ENCODE results near the gene CXADR. TPM values are rescaled to one million over a fixed set of nuclear protein-coding genes. Genes with fewer than 3 reads are reported as not detected.
"Not testable (repeated sequence)": the region's sequence is repeated elsewhere in the genome, so short reads cannot be mapped to it uniquely, and the experiment has no call there.

The CXADR gene
- total RNA-seq, 1 donor = 2.0 TPM

- no peak for TF ChIP-seq CTCF (IDR thresholded peaks at IDR 0.05; ENCODE audit: insufficient read depth, low read length)
Observed at GRCh38 chr21:17501107-17502006, 11.5 kb upstream of the CXADR start.

GRCh38 chr21:17502985-17503384, 9.9 kb upstream of the CXADR start:
- DNase-seq (ENCODE audit: low read depth); H3K4me3 ChIP-seq (ENCODE audit: low read depth, low read length): not testable (repeated sequence)

More at GRCh38 chr21:17501107-17502006, 11.5 kb upstream of the CXADR start:
- DNase-seq (ENCODE audit: low read depth) = no peak
- no peak overlapping the region for H3K4me3 ChIP-seq (ENCODE audit: low read depth, low read length)

GRCh38 chr21:17506951-17507350, 5.9 kb upstream of the CXADR start:
- no peak overlapping the region for H3K4me3 ChIP-seq (ENCODE audit: low read depth, low read length)
- TF ChIP-seq CTCF (IDR thresholded peaks at IDR 0.05; ENCODE audit: insufficient read depth, low read length) = no peak
- no peak for DNase-seq (ENCODE audit: low read depth)

GRCh38 chr21:17507591-17507990, 5.3 kb upstream of the CXADR start:
- H3K4me3 ChIP-seq (ENCODE audit: low read depth, low read length) = no peak overlapping the region
- TF ChIP-seq CTCF (IDR thresholded peaks at IDR 0.05; ENCODE audit: insufficient read depth, low read length) = no peak
- no peak for DNase-seq (ENCODE audit: low read depth)

GRCh38 chr21:17513214-17514123, 626 bp downstream of the CXADR start:
- no peak for TF ChIP-seq CTCF (IDR thresholded peaks at IDR 0.05; ENCODE audit: insufficient read depth, low read length)
- DNase-seq (ENCODE audit: low read depth) = peak; percentile 33
- peak overlapping the region; percentile 67 for H3K4me3 ChIP-seq (ENCODE audit: low read depth, low read length)

GRCh38 chr21:17514124-17514845, 1.4 kb downstream of the CXADR start:
- H3K4me3 ChIP-seq (ENCODE audit: low read depth, low read length) = no peak overlapping the region
- no peak for DNase-seq (ENCODE audit: low read depth)
- TF ChIP-seq CTCF (IDR thresholded peaks at IDR 0.05; ENCODE audit: insufficient read depth, low read length) = no peak

GRCh38 chr21:17517008-17517407, 4.2 kb downstream of the CXADR start:
- not testable (repeated sequence) for DNase-seq (ENCODE audit: low read depth); H3K4me3 ChIP-seq (ENCODE audit: low read depth, low read length)

All from fibroblast of the aortic adventitia (primary cell).